Glutamatergic neuron (in vitro differentiated cells): Measurements from ENCODE around the gene ANKS6. TPM values are rescaled to one million over a fixed set of nuclear protein-coding genes. Genes with fewer than 3 reads are reported as not detected.

Experiments
- DNase-seq: peaks from one replicate; pipeline ENCODE4 v3.0.0; 2022
- H3K27ac Mint-ChIP-seq: one replicate; pipeline ENCODE4 v1.8.0; 2020; ENCODE audit warnings: mild to moderate bottlenecking, mixed read lengths, inconsistent platforms; ENCODE audit not compliant: unreplicated experiment
- H3K27me3 Mint-ChIP-seq: one replicate; pipeline ENCODE4 v1.8.0; 2020; ENCODE audit warnings: mild to moderate bottlenecking, moderate library complexity, mixed read lengths, inconsistent platforms; ENCODE audit not compliant: unreplicated experiment
- H3K36me3 Mint-ChIP-seq: one replicate; pipeline ENCODE4 v1.8.0; 2020; ENCODE audit warnings: mild to moderate bottlenecking, mixed read lengths, inconsistent platforms; ENCODE audit not compliant: unreplicated experiment
- H3K4me1 Mint-ChIP-seq: one replicate; pipeline ENCODE4 v1.8.0; 2020; ENCODE audit warnings: mild to moderate bottlenecking, low read depth, mixed read lengths, inconsistent platforms; ENCODE audit not compliant: unreplicated experiment
- H3K4me3 Mint-ChIP-seq: one replicate; pipeline ENCODE4 v1.8.0; 2020; ENCODE audit warnings: mild to moderate bottlenecking, mixed read lengths, inconsistent platforms; ENCODE audit not compliant: unreplicated experiment
- H3K9me3 Mint-ChIP-seq: one replicate; pipeline ENCODE4 v1.8.0; 2020; ENCODE audit warnings: mild to moderate bottlenecking, moderate library complexity, mixed read lengths, inconsistent platforms; ENCODE audit not compliant: unreplicated experiment
- CTCF ChIP-seq: fragments of 200-600 bp; sonication (generic); IDR thresholded peaks from one replicate; pipeline ENCODE4 v1.5.0; 2021; ENCODE audit not compliant: partially characterized antibody, unreplicated experiment
- total RNA-seq: library from RNA; stranded (reverse); fragmentation: NEBNext Ultra II Directional; extraction: Animal tissue kit (Norgen Biotek cat#: 25700); gene quantifications from one replicate; pipeline ENCODE4 v1.2.1, GENCODE V29; 2021; ENCODE audit not compliant: unreplicated experiment

Gene ANKS6
- total RNA-seq, 1 donor from 2014 or later: 15.9 TPM

GRCh38 chr9:98702835-98703380 lies 93.4 kb downstream of the ANKS6 start:
- Mint-ChIP-seq H3K4me1 (peaks cover 32% of the 10 kb centered on the region), H3K27me3 (peaks cover 6% of the 10 kb centered on the region), H3K9me3 (peaks cover 14% of the 10 kb centered on the region), H3K4me3 (peak overlapping the region; percentile 12), H3K27ac (peak overlapping the region; percentile 46), H3K36me3 (no peaks in the 10 kb centered on the region)
- no peak for DNase-seq
- no peak for TF ChIP-seq CTCF

GRCh38 chr9:98702340-98702739 lies 94.0 kb downstream of the ANKS6 start:
- DNase-seq: no peak
- no peak for TF ChIP-seq CTCF
- Mint-ChIP-seq H3K4me1 (peaks cover 32% of the 10 kb centered on the region), H3K27me3 (peaks cover 6% of the 10 kb centered on the region), H3K4me3 (peak overlapping the region; percentile 12), H3K9me3 (peaks cover 14% of the 10 kb centered on the region), H3K27ac (no peak overlapping the region), H3K36me3 (no peaks in the 10 kb centered on the region)

GRCh38 chr9:98701576-98701975 lies 94.8 kb downstream of the ANKS6 start:
- Mint-ChIP-seq H3K4me1 (peaks cover 31% of the 10 kb centered on the region), H3K27ac (no peak overlapping the region), H3K27me3 (peaks cover under 1% of the 10 kb centered on the region), H3K4me3 (no peak overlapping the region), H3K9me3 (peaks cover 11% of the 10 kb centered on the region), H3K36me3 (no peaks in the 10 kb centered on the region)
- no peak for DNase-seq
- TF ChIP-seq CTCF: no peak

DNA sequence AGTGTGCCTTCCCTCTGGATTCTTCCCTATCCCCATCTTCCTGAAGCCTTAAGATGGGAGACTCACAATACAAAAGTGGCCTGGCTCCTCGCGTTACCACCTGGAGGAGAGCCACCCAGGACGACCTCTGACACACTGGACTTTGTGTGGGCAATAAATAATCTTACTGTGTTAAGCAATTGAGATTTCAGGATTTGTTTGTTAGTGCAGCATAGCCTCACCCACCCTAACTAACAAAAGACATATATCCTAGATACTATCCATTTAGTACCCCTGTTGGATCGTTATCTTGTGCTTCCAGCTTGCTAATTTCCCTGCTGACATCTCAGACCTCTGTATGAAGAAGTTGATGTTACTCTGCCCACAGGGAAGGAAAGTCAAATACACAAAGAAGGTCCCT lies 95.6 kb downstream of the ANKS6 start:
- no peak for TF ChIP-seq CTCF

GRCh38 chr9:98698856-98699255 lies 97.5 kb downstream of the ANKS6 start:
- DNase-seq: no peak

More for the DNA sequence above, 95.6 kb downstream of the ANKS6 start:
- peaks cover 8% of the 10 kb centered on the region for H3K9me3 Mint-ChIP-seq
- no peak overlapping the region for H3K27ac Mint-ChIP-seq
- H3K4me3 Mint-ChIP-seq: no peak overlapping the region
- H3K36me3 Mint-ChIP-seq: peaks cover 4% of the 10 kb centered on the region
- H3K4me1 Mint-ChIP-seq: peaks cover 28% of the 10 kb centered on the region
- H3K27me3 Mint-ChIP-seq: no peaks in the 10 kb centered on the region
- no peak for DNase-seq

More at GRCh38 chr9:98698856-98699255, 97.5 kb downstream of the ANKS6 start:
- Mint-ChIP-seq H3K4me1 (peaks cover 32% of the 10 kb centered on the region), H3K27ac (no peak overlapping the region), H3K36me3 (peaks cover 4% of the 10 kb centered on the region), H3K27me3 (no peaks in the 10 kb centered on the region), H3K4me3 (no peak overlapping the region), H3K9me3 (peaks cover 9% of the 10 kb centered on the region)
- TF ChIP-seq CTCF: no peak
